AG09319 (cell line): ENCODE data around the gene G2E3.
A peak's percentile ranks its signal among the peaks of the same experiment; 100 is the strongest.
"Not testable (repeated sequence)": the region's sequence is repeated elsewhere in the genome, so short reads cannot be mapped to it uniquely, and the experiment has no call there.

Experiments used
- DNase-seq: peaks from one replicate; pipeline ENCODE4 v3.0.0-alpha.2; 2010; ENCODE audit warnings: low read depth; ENCODE audit errors: extremely low read depth
- CTCF ChIP-seq: IDR thresholded peaks from 2 replicates; pipeline ENCODE4 v1.5.1; 2011; ENCODE audit warnings: low read depth, mild to moderate bottlenecking, inconsistent platforms, low read length, moderate library complexity

Gene G2E3

GRCh38 chr14:30621940-30622830, 63.2 kb downstream of the G2E3 start, which contains the start of gene SCFD1:
Gene SCFD1 (plus strand): TSS chr14:30622319. CDS start chr14:30622339, 20 bp downstream.
- DNase-seq, result peak; percentile 62
- TF ChIP-seq CTCF, result no peak

GRCh38 chr14:30623412-30624131, 64.6 kb downstream of the G2E3 start:
- no peak for DNase-seq
- no peak for TF ChIP-seq CTCF

DNA sequence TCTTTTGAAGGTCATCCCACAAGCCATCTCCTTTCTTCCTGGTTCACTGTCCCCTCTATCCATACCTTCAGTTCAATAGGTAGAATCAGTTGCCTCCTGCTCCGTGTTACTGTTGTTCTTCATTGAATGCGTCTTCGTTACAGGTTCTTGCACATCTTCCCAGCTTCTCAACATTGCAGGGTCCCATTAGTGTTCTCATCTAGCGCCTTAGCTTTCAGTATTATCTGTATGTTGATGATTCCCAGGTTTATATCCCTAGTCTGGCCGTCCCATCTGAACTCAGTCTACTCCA, 65.1 kb downstream of the G2E3 start:
- no peak for TF ChIP-seq CTCF
- DNase-seq, result no peak

- no peak for DNase-seq
- TF ChIP-seq CTCF, result no peak
These were observed 66.6 kb downstream of the G2E3 start for GRCh38 chr14:30625533-30625932.

GRCh38 chr14:30629432-30629831, 70.5 kb downstream of the G2E3 start:
- DNase-seq, result not testable (repeated sequence)

- no peak for DNase-seq
- no peak for TF ChIP-seq CTCF
These were observed 71.3 kb downstream of the G2E3 start for GRCh38 chr14:30630248-30630647.

GRCh38 chr14:30632730-30633129, 73.8 kb downstream of the G2E3 start:
- no peak for TF ChIP-seq CTCF
- DNase-seq, result no peak
